ENCODE measurements around the gene EEF1AKMT4.

The EEF1AKMT4 gene

DNA sequence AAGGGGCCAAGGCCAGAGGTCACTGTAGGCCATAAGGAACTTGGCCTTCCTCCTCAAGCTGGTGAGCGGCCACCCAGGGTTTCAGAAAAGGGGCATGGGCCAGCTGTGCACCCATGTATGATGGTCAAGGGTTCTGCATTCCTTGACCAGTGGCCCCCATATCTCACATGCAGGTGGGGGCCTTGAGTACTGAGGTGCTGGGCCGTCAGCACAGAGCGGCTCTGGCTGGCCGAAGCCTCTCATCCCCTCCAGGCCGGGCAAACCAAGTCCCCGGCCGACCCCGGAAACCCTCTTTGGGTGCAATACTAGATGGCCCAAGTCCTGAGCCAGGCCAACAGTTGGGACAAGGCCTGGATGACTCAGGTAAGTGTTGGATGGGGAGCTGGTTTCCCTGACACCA lies 10.3 kb upstream of the EEF1AKMT4 start:
- H3K9me2 ChIP-seq (replicated peaks; ENCODE audit: control insufficient read depth, low read length) = no peaks in the 10 kb centered on the region
- no peaks in the 10 kb centered on the region for H4K20me1 ChIP-seq (ENCODE audit: control insufficient read depth, insufficient read depth, low read depth, low read length)
- H3K27ac ChIP-seq (ENCODE audit: low read depth, low read length) = no peak overlapping the region
- TF ChIP-seq CTCF (IDR thresholded peaks at IDR 0.05; ENCODE audit: low read depth, low read length, poor library complexity, severe bottlenecking) (no peak), EZH2phosphoT487 (IDR thresholded peaks at IDR 0.05; ENCODE audit: borderline replicate concordance, low read length) (no peak)
- peaks cover 23% of the 10 kb centered on the region for H3K36me3 ChIP-seq (ENCODE audit: control insufficient read depth, low read length)
- no peaks in the 10 kb centered on the region for H3K27me3 ChIP-seq (ENCODE audit: control insufficient read depth, low read length)
- no peaks in the 10 kb centered on the region for H3K9me3 ChIP-seq (ENCODE audit: control insufficient read depth, insufficient read depth, low read length)
- H3K79me2 ChIP-seq (ENCODE audit: control insufficient read depth, low read length) = no peaks in the 10 kb centered on the region
- H3F3A ChIP-seq (ENCODE audit: control insufficient read depth, insufficient read depth) = 0 out of 2 replicates have a peak, but pooled peaks cover 2% of the 10 kb centered on the region
- H3K4me1 ChIP-seq (ENCODE audit: control insufficient read depth, low read length) = peaks cover 7% of the 10 kb centered on the region
- no peak overlapping the region for H3K4me2 ChIP-seq (ENCODE audit: low read length)
- H3K4me3 ChIP-seq (ENCODE audit: low read length) = no peak overlapping the region

- H3F3A ChIP-seq (ENCODE audit: control insufficient read depth, insufficient read depth) = 0 out of 2 replicates have a peak, but pooled peaks cover 2% of the 10 kb centered on the region
- TF ChIP-seq CTCF (IDR thresholded peaks at IDR 0.05; ENCODE audit: low read depth, low read length, poor library complexity, severe bottlenecking) (no peak), EZH2phosphoT487 (IDR thresholded peaks at IDR 0.05; ENCODE audit: borderline replicate concordance, low read length) (no peak)
- H3K4me2 ChIP-seq (ENCODE audit: low read length) = no peak overlapping the region
- H3K9me2 ChIP-seq (replicated peaks; ENCODE audit: control insufficient read depth, low read length) = no peaks in the 10 kb centered on the region
- H3K9me3 ChIP-seq (ENCODE audit: control insufficient read depth, insufficient read depth, low read length) = no peaks in the 10 kb centered on the region
- H3K4me1 ChIP-seq (ENCODE audit: control insufficient read depth, low read length) = peaks cover 7% of the 10 kb centered on the region
- H3K4me3 ChIP-seq (ENCODE audit: low read length) = no peak overlapping the region
- no peaks in the 10 kb centered on the region for H4K20me1 ChIP-seq (ENCODE audit: control insufficient read depth, insufficient read depth, low read depth, low read length)
- peaks cover 28% of the 10 kb centered on the region for H3K36me3 ChIP-seq (ENCODE audit: control insufficient read depth, low read length)
- H3K79me2 ChIP-seq (ENCODE audit: control insufficient read depth, low read length) = no peaks in the 10 kb centered on the region
- H3K27ac ChIP-seq (ENCODE audit: low read depth, low read length) = no peak overlapping the region
- no peaks in the 10 kb centered on the region for H3K27me3 ChIP-seq (ENCODE audit: control insufficient read depth, low read length)
Measured at GRCh38 chr3:184239708-184240107, 9.8 kb upstream of the EEF1AKMT4 start.

- H3K9me2 ChIP-seq (replicated peaks; ENCODE audit: control insufficient read depth, low read length) = no peaks in the 10 kb centered on the region
- H3K27me3 ChIP-seq (ENCODE audit: control insufficient read depth, low read length) = no peaks in the 10 kb centered on the region
- H3K4me2 ChIP-seq (ENCODE audit: low read length) = no peak overlapping the region
- 0 out of 2 replicates have a peak, but pooled peaks cover 2% of the 10 kb centered on the region for H3F3A ChIP-seq (ENCODE audit: control insufficient read depth, insufficient read depth)
- no peaks in the 10 kb centered on the region; the same call in 1 of the 2 replicates for H3K79me2 ChIP-seq (ENCODE audit: control insufficient read depth, low read length)
- peaks cover 7% of the 10 kb centered on the region for H3K4me1 ChIP-seq (ENCODE audit: control insufficient read depth, low read length)
- no peak for TF ChIP-seq EZH2phosphoT487 (IDR thresholded peaks at IDR 0.05; ENCODE audit: borderline replicate concordance, low read length)
- TF ChIP-seq CTCF (IDR thresholded peaks at IDR 0.05; ENCODE audit: low read depth, low read length, poor library complexity, severe bottlenecking) = no peak
- no peak overlapping the region for H3K27ac ChIP-seq (ENCODE audit: low read depth, low read length)
- no peak overlapping the region for H3K4me3 ChIP-seq (ENCODE audit: low read length)
- H4K20me1 ChIP-seq (ENCODE audit: control insufficient read depth, insufficient read depth, low read depth, low read length) = no peaks in the 10 kb centered on the region
- peaks cover 37% of the 10 kb centered on the region for H3K36me3 ChIP-seq (ENCODE audit: control insufficient read depth, low read length)
- H3K9me3 ChIP-seq (ENCODE audit: control insufficient read depth, insufficient read depth, low read length) = no peaks in the 10 kb centered on the region
Measured at GRCh38 chr3:184240384-184241140, 8.9 kb upstream of the EEF1AKMT4 start.
